Glomerular visceral epithelial cell (primary cell): ENCODE measurements around the gene TLK1.

Experiments used
- DNase-seq: peaks from one replicate; pipeline ENCODE4 v3.0.0-alpha.2; 2016; ENCODE audit errors: extremely low spot score

The TLK1 gene

GRCh38 chr2:171160119-171160955 is at the start of gene TLK1:
TLK1 (minus strand) TSS chr2:171160893; CDS start chr2:171160428, 465 bp downstream.
- peak; percentile 70 for DNase-seq

DNA sequence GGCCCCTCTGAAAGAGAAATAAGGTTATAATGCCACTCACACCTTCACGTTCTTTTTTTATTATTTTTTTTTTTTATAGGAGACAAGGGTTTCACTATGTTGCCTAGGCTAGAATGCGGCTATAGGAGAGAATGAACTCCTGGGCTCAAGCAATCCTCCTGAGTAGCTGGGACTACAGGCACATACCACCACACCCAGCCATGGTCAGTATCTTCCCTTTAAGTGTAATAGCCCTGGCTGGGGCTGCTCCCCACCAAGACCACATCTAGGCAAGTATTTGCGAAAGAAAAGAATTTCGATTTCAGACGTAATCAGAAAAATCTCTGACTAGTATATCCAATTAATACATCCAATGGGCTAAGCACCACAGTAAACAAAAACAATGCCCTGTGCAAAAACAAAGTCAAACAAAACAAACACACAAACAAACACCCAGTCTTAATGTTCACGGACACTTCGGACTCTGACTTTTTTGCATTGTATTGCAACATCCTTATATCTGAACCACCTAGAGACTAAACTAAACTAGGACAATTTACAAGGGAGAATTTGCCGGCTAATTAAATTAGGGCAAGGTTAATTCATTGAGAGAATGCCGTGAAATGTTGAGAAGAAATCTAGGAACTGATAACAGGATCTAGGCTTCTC is 49.6 kb upstream of the TLK1 start:
- DNase-seq, result no peak

DNA sequence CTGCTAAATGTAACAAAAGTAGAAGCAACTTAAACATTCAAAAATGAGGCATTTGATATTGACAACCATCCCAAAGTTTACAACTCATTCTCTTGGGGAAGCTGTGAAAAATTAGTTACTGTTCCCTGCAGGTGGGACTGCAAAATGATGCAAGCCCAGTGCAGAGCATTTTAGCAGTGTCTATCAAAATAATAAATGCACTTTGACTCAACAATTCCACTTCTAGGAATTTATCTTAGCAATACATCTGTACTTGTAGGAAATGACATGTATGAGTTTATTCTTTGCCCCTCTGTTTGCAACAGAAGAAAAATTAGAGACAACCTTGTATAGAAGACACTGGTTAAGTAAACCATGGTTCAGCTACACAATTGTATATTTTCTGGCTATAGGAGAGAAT is 48.0 kb upstream of the TLK1 start:
- no peak for DNase-seq

DNA sequence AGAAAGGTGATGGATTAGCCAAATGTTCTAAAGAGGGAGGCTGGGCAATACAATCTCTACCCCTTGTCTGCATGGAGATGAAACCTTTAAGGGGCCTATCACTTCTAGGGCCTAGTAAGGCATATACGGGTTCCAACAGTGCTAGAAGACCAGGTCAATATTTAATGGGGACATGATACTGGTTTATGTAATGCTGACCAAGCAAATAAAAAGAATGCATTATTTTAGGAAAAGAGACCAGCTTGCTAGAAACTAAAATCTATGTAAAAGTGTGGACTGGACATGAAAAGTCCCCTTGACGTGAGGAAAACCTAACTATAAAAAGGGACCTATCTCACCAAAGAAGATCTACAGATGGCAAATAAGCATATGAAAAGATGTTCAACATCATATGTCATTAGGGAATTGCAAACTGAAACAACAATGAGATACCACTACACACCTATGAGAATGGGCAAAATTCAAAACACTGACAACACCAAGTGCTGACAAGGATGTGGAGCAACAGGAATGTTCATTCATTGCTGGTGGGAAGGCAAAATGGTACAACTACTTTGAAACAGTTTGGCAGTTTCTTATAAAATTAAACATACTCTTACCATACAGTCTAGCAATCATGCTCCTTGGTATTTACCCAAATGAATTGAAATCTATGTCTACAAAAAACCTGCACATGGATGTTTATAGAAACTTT is 45.9 kb upstream of the TLK1 start:
- DNase-seq, result no peak

GRCh38 chr2:171205551-171205950 is 44.9 kb upstream of the TLK1 start:
- no peak for DNase-seq

GRCh38 chr2:171201767-171202166 is 41.1 kb upstream of the TLK1 start:
- no peak for DNase-seq

DNA sequence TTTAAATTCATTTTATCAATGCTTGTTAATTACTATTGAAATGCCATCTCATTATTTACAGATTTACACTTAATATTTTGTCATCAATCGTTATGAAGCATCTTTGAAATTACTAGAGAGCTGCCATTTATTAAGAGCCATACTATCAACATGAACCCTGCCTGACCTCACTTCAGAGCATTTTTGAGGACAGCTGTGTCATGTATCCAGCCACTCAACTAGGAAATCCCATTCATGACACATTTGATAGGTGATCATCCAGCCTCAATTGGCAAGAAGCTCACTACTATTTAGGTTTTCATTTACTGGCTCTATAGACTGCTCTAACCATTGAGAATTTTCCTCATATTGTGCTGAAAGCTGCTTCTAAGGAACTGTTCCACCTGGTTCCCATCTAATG is 40.6 kb upstream of the TLK1 start:
- DNase-seq, result no peak

DNA sequence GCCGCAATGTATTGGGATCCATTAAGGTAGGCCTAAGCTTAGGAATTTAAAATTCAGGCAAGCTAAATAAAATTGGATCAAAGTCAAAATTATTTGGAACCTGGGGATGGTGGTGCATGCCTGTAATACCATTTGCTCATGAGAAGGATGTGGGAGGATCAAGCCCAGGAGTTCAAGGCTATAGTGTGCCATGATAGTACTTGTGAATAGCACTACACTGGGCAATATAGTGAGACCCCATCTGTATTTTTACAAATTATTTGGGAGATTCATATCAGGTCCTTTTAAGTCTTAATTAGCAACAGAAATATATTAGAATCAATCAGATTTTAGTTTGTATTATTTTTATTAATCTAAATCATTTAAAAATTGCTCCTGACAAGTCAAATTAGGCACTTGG is 39.8 kb upstream of the TLK1 start:
- DNase-seq, result no peak

GRCh38 chr2:171191021-171191420 is 30.3 kb upstream of the TLK1 start:
- DNase-seq, result no peak

DNA sequence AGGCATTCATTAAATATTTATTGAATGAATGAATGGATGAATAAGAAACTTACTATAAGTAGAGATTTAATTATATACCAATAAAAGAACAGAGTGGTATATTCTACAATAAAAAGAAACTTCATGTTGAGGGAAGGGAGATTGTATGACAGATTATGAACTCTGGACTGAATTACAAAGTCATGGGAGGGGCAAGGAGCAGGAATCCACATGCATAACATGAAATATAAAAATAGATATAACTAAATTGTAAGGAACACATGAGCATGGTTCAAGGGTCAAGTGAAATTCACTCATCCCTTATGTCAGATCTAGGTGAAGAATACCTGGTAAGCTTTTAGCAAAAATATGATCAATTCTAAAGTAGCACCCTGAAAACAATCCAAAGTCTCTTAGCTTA is 27.1 kb upstream of the TLK1 start:
- DNase-seq, result no peak

DNA sequence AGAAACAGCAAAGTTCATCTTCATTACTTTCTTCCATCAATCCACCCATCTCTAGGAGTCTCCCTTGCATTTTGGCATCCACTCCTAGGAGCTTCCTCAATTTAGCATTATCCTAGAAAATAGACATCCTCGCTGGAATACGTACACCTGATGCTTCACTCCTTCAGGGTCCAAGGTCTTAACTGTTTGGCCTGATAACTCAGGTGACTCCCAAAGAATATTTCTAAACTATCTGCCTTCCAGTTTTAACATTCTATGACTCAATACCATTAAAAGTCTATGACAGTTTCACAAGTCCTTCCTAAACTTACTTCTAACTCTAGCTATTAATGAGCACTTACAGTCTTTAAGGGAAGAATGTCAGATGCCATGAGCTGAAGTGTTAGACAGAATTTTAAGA is 26.5 kb upstream of the TLK1 start:
- DNase-seq, result no peak

GRCh38 chr2:171185941-171186340 is 25.2 kb upstream of the TLK1 start:
- DNase-seq, result no peak

DNA sequence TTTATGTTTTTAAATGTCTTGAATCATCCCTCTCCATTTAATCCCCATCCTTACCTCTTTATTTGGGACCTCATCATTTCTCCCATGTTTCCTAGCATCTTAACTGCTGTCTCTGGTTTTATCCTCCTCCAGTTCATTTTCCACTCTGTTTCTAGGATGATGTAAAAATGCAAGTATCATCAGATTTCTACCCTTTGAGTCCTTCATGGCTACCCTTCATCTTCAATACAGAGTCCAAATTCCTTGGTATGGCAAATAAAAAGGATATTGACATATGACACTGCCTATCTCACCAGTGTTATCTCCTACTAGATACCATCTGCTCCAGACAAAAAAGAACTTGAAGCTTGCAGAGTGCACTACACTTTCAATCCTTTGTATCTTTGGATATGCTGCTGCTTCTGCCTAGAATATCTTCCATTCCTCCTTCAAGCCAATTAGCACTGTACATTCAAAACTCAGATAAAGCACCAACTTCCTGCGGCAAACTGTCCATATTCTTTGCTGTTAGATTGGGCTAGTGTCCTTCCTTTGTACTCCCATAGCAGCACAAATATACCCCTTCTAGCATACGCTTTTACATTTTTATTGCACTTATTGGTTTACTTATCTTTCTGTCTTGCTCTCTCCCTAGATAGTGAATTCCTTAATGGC is 24.6 kb upstream of the TLK1 start:
- no peak for DNase-seq

GRCh38 chr2:171181064-171182049 is 20.7 kb upstream of the TLK1 start:
- DNase-seq, result no peak

GRCh38 chr2:171180229-171180930 is 19.7 kb upstream of the TLK1 start:
- DNase-seq, result no peak

DNA sequence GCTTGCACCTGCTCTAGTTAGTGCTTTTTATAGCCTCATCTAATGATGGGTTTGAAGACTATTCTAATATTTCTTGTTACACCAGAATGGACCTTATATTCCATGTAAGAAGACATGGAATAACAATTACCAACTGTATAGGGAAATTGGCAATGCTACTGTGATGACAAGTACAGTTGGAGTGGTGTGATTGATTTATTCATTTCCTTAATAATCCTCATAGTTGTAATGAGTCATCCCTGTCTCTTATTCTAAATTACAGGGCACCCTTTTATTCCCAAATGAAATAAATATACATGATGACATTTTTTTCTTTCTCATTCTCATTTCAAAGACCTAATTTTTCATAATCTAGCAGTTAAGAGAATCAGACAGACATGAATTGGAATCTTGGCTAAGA is 18.3 kb upstream of the TLK1 start:
- DNase-seq, result no peak

- DNase-seq, result no peak
Measured at GRCh38 chr2:171176516-171176915, 15.8 kb upstream of the TLK1 start.

DNA sequence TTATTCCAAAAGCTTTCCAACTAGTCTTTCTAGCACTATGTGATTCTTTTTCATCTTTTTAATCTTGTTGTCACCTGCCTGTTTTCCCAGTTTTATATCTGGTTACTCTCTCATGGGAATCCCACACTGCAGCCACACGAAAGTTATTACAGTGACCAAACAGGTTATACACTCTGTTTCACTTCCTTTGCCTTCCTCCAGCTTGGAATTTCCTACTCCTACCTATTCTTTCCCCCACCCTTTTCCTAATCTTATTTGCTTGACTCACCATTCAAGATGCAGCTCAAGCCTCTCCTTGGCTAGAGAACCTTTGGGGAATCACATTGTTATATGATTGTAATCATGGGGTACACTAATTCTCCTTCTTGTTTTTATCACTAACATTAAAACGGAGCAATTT is 13.4 kb upstream of the TLK1 start:
- DNase-seq, result no peak

GRCh38 chr2:171173087-171173486 is 12.4 kb upstream of the TLK1 start:
- no peak for DNase-seq

DNA sequence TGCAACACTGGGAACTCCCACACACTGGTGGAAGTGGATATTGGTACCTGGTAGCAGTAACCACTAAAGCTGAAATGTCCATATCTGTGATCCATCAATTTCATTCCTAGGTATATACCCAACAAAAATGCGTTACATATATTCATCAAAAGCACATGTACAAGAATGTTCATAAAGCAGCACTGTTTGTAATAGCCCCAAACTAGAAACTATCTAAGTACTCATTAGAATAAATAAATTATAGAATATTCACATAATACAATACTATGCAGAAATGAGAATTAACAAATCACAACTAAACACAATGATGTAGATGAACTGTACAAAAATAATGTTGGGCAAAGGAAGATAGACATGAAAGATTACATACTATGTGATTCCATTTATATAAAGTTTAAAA is 11.1 kb upstream of the TLK1 start:
- no peak for DNase-seq
